Neural cell (in vitro differentiated cells): ENCODE measurements around the gene GMIP.

Source experiments
- CTCF ChIP-seq: fragments of 450-650 bp; IDR thresholded peaks from 2 replicates; pipeline ENCODE4 v1.5.1; 2014; ENCODE audit warnings: antibody characterized with exemption, mild to moderate bottlenecking, moderate library complexity; ENCODE audit not compliant: poor library complexity, severe bottlenecking
- EP300 ChIP-seq: fragments of 450-650 bp; conservative IDR thresholded peaks from 2 replicates; pipeline ENCODE4 v1.6.1; 2014; ENCODE audit warnings: antibody characterized with exemption, mild to moderate bottlenecking, moderate library complexity; ENCODE audit not compliant: poor library complexity, severe bottlenecking
- EZH2 ChIP-seq: fragments of 200-600, 300-800 bp; shearing (Covaris generic), sonication (generic); IDR thresholded peaks from 2 replicates; pipeline ENCODE4 v1.6.1; 2014; ENCODE audit warnings: antibody characterized with exemption, low read length, borderline replicate concordance, mild to moderate bottlenecking; ENCODE audit not compliant: insufficient read depth, poor library complexity, severe bottlenecking
- MXI1 ChIP-seq: fragments of 450-650 bp; conservative IDR thresholded peaks from 2 replicates; pipeline ENCODE4 v1.6.1; 2014; ENCODE audit warnings: antibody characterized with exemption, mild to moderate bottlenecking; ENCODE audit not compliant: poor library complexity, severe bottlenecking
- POLR2AphosphoS5 ChIP-seq: IDR thresholded peaks from 2 replicates; pipeline ENCODE4 v1.6.1; 2012
- RAD21 ChIP-seq: fragments of 450-650 bp; conservative IDR thresholded peaks from 2 replicates; pipeline ENCODE4 v1.6.1; 2014; ENCODE audit warnings: antibody characterized with exemption, mild to moderate bottlenecking, moderate library complexity
- REST ChIP-seq: IDR thresholded peaks from 2 replicates; pipeline ENCODE4 v1.6.1; 2012; ENCODE audit warnings: borderline replicate concordance
- SMC3 ChIP-seq: fragments of 450-650 bp; conservative IDR thresholded peaks from 2 replicates; pipeline ENCODE4 v1.6.1; 2014; ENCODE audit warnings: antibody characterized with exemption, mild to moderate bottlenecking, moderate library complexity; ENCODE audit not compliant: poor library complexity
- TAF1 ChIP-seq: IDR thresholded peaks from 2 replicates; pipeline ENCODE4 v1.6.1; 2012; ENCODE audit warnings: low read depth

GRCh38 chr19:19630062-19630414, 13.4 kb downstream of the GMIP start:
- no peak for TF ChIP-seq CTCF
- TF ChIP-seq POLR2AphosphoS5 = no peak
- TF ChIP-seq EZH2 = no peak
- no peak for TF ChIP-seq MXI1
- TF ChIP-seq REST = no peak
- no peak for TF ChIP-seq RAD21
- no peak for TF ChIP-seq EP300
- TF ChIP-seq TAF1 = no peak
- no peak for TF ChIP-seq SMC3
